Epithelial cell of proximal tubule (primary cell): ENCODE results near the gene PTRH2. TPM values are rescaled to one million over a fixed set of nuclear protein-coding genes. Genes with fewer than 3 reads are reported as not detected.

Experiments
- DNase-seq: peaks from one replicate; pipeline ENCODE4 v3.0.0-alpha.2; 2011; ENCODE audit warnings: low read depth
- H3K4me3 ChIP-seq: 2 replicates; pipeline ENCODE4 v1.5.1; 2011; ENCODE audit warnings: low read depth, mild to moderate bottlenecking, low read length
- CTCF ChIP-seq: conservative IDR thresholded peaks from 2 replicates; pipeline ENCODE4 v1.5.1; 2012; ENCODE audit warnings: low read depth, mild to moderate bottlenecking, low read length
- total RNA-seq: library from RNA; depleted of rRNA; stranded (reverse); fragments of >200 nt; gene quantifications from 2 replicates; pipeline ENCODE4 v1.2.3, GENCODE V29; 2015

Gene PTRH2
- total RNA-seq, 1 donor from 2014 or later, result 44.6 TPM

- no peak for DNase-seq
- no peak overlapping the region for H3K4me3 ChIP-seq
- TF ChIP-seq CTCF, result no peak
These were observed 44.8 kb upstream of the PTRH2 start for GRCh38 chr17:59751955-59752413.

- TF ChIP-seq CTCF, result no peak
These were observed 41.4 kb upstream of the PTRH2 start for GRCh38 chr17:59748591-59748990.

GRCh38 chr17:59746849-59747445 is 39.7 kb upstream of the PTRH2 start:
- TF ChIP-seq CTCF, result peak; percentile 62
- no peak overlapping the region for H3K4me3 ChIP-seq
- DNase-seq, result no peak

More at GRCh38 chr17:59748591-59748990, 41.4 kb upstream of the PTRH2 start:
- H3K4me3 ChIP-seq, result no peak overlapping the region
- no peak for DNase-seq

GRCh38 chr17:59745040-59745439 is 37.8 kb upstream of the PTRH2 start:
- DNase-seq, result no peak
- H3K4me3 ChIP-seq, result no peak overlapping the region
- TF ChIP-seq CTCF, result no peak

GRCh38 chr17:59743842-59744241 is 36.6 kb upstream of the PTRH2 start:
- DNase-seq, result no peak
- H3K4me3 ChIP-seq, result no peak overlapping the region
- TF ChIP-seq CTCF, result no peak

- no peak for TF ChIP-seq CTCF
- no peak for DNase-seq
- no peak overlapping the region for H3K4me3 ChIP-seq
These were observed 30.1 kb upstream of the PTRH2 start for GRCh38 chr17:59737324-59737723.

GRCh38 chr17:59734226-59734625 is 27.0 kb upstream of the PTRH2 start:
- DNase-seq, result no peak
- TF ChIP-seq CTCF, result no peak
- no peak overlapping the region for H3K4me3 ChIP-seq
